Neuron (in vitro differentiated cells): ENCODE results near the gene RAB11FIP3.

Experiments
- H2AFZ ChIP-seq: one replicate; pipeline ENCODE4 v1.6.1; 2013; ENCODE audit warnings: low read depth, mild to moderate bottlenecking, inconsistent platforms, low read length, moderate library complexity
- H3K27me3 ChIP-seq: one replicate; pipeline ENCODE4 v1.6.1; 2013; ENCODE audit warnings: low read length; ENCODE audit not compliant: insufficient read depth
- H3K36me3 ChIP-seq: one replicate; pipeline ENCODE4 v1.6.1; 2013; ENCODE audit warnings: low read length; ENCODE audit not compliant: insufficient read depth
- H3K4me1 ChIP-seq: one replicate; pipeline ENCODE4 v1.6.1; 2013; ENCODE audit warnings: low read length; ENCODE audit not compliant: insufficient read depth
- H3K4me3 ChIP-seq: 2 replicates; pipeline ENCODE4 v1.5.1; 2013; ENCODE audit warnings: mild to moderate bottlenecking, low read length, moderate library complexity
- H3K9me3 ChIP-seq: one replicate; pipeline ENCODE4 v1.6.1; 2013; ENCODE audit warnings: low read length

The RAB11FIP3 gene

GRCh38 chr16:398561-399339, 26.7 kb upstream of the RAB11FIP3 start:
- Histone ChIP-seq H3K36me3 (peaks cover 17% of the 10 kb centered on the region), H3K4me3 (no peak overlapping the region), H3K27me3 (no peaks in the 10 kb centered on the region), H3K9me3 (no peaks in the 10 kb centered on the region), H2AFZ (no peak overlapping the region), H3K4me1 (peaks cover 14% of the 10 kb centered on the region)

GRCh38 chr16:399340-400019, 26.0 kb upstream of the RAB11FIP3 start:
- Histone ChIP-seq H2AFZ (no peak overlapping the region), H3K27me3 (no peaks in the 10 kb centered on the region), H3K36me3 (peaks cover 17% of the 10 kb centered on the region), H3K4me3 (no peak overlapping the region), H3K9me3 (no peaks in the 10 kb centered on the region), H3K4me1 (peaks cover 14% of the 10 kb centered on the region)

- H3K4me3 ChIP-seq, result no peak overlapping the region
These were observed 25.3 kb upstream of the RAB11FIP3 start for GRCh38 chr16:400061-400591.

GRCh38 chr16:401468-402348, 23.7 kb upstream of the RAB11FIP3 start, which contains the start of gene DECR2:
Gene DECR2, plus strand, starts transcription at chr16:401885. Its CDS starts 79 bp downstream, at chr16:401964.
- H2AFZ ChIP-seq, result no peak within 1 kb of the TSS
- H3K4me3 ChIP-seq, result peak within 1 kb of the TSS; percentile 74
- peaks cover 8% of the 10 kb centered on the region for H3K4me1 ChIP-seq
- H3K9me3 ChIP-seq, result no peaks in the 10 kb centered on the region
- peaks cover 17% of the 10 kb centered on the region for H3K36me3 ChIP-seq
- no peaks in the 10 kb centered on the region for H3K27me3 ChIP-seq

More at GRCh38 chr16:400061-400591, 25.3 kb upstream of the RAB11FIP3 start:
- Histone ChIP-seq H3K27me3 (no peaks in the 10 kb centered on the region), H2AFZ (no peak overlapping the region), H3K36me3 (peaks cover 17% of the 10 kb centered on the region), H3K9me3 (no peaks in the 10 kb centered on the region), H3K4me1 (peaks cover 14% of the 10 kb centered on the region)

- peaks cover 7% of the 10 kb centered on the region for H3K36me3 ChIP-seq
- H3K9me3 ChIP-seq, result no peaks in the 10 kb centered on the region
- no peak overlapping the region for H3K4me3 ChIP-seq
- H2AFZ ChIP-seq, result no peak overlapping the region
- no peaks in the 10 kb centered on the region for H3K27me3 ChIP-seq
- no peaks in the 10 kb centered on the region for H3K4me1 ChIP-seq
These were observed 20.4 kb upstream of the RAB11FIP3 start for GRCh38 chr16:404971-405486.

- H3K27me3 ChIP-seq, result no peaks in the 10 kb centered on the region
- no peak overlapping the region for H3K4me3 ChIP-seq
- H3K4me1 ChIP-seq, result no peaks in the 10 kb centered on the region
- H2AFZ ChIP-seq, result no peak overlapping the region
- H3K36me3 ChIP-seq, result peaks cover 2% of the 10 kb centered on the region
- no peaks in the 10 kb centered on the region for H3K9me3 ChIP-seq
These were observed 19.6 kb upstream of the RAB11FIP3 start for GRCh38 chr16:405548-406506.

GRCh38 chr16:407253-407652, 18.2 kb upstream of the RAB11FIP3 start:
- no peak overlapping the region for H2AFZ ChIP-seq
- H3K4me3 ChIP-seq, result no peak overlapping the region
- no peaks in the 10 kb centered on the region for H3K27me3 ChIP-seq
- no peaks in the 10 kb centered on the region for H3K4me1 ChIP-seq
- H3K36me3 ChIP-seq, result peaks cover 15% of the 10 kb centered on the region
- H3K9me3 ChIP-seq, result no peaks in the 10 kb centered on the region

GRCh38 chr16:410516-411178, 14.8 kb upstream of the RAB11FIP3 start:
- no peak overlapping the region for H3K4me3 ChIP-seq

GRCh38 chr16:411576-412265, 13.7 kb upstream of the RAB11FIP3 start:
- peaks cover 15% of the 10 kb centered on the region for H3K36me3 ChIP-seq
- no peak overlapping the region for H3K4me3 ChIP-seq
- no peaks in the 10 kb centered on the region for H3K9me3 ChIP-seq

More at GRCh38 chr16:410516-411178, 14.8 kb upstream of the RAB11FIP3 start:
- Histone ChIP-seq H3K36me3 (peaks cover 15% of the 10 kb centered on the region), H2AFZ (no peak overlapping the region), H3K9me3 (no peaks in the 10 kb centered on the region), H3K27me3 (no peaks in the 10 kb centered on the region), H3K4me1 (no peaks in the 10 kb centered on the region)

GRCh38 chr16:414395-415169, 10.9 kb upstream of the RAB11FIP3 start:
- no peaks in the 10 kb centered on the region for H3K27me3 ChIP-seq
- no peak overlapping the region for H3K4me3 ChIP-seq
- H3K36me3 ChIP-seq, result peaks cover 15% of the 10 kb centered on the region
- H2AFZ ChIP-seq, result no peak overlapping the region
- no peaks in the 10 kb centered on the region for H3K4me1 ChIP-seq
- no peaks in the 10 kb centered on the region for H3K9me3 ChIP-seq

More at GRCh38 chr16:411576-412265, 13.7 kb upstream of the RAB11FIP3 start:
- no peak overlapping the region for H2AFZ ChIP-seq
- no peaks in the 10 kb centered on the region for H3K27me3 ChIP-seq
- no peaks in the 10 kb centered on the region for H3K4me1 ChIP-seq
